K562 (cell line): ENCODE results near the gene MKNK2. TPM values are rescaled to one million over a fixed set of nuclear protein-coding genes. Genes with fewer than 3 reads are reported as not detected.

Experiments
- ATAC-seq: fragments of 200-7000 bp; cut with Tn5 transposase; 3 replicates; pipeline ENCODE4 v1.9.1; 2020; ENCODE audit warnings: moderate library complexity
- BruUV-seq: library from RNA; stranded (reverse); fragments of 400-500 nt; replicated peaks from 2 replicates; lab custom pipeline; 2021; lab: Mats Ljungman, UMichigan
- CTCF ChIA-PET: fragments of 300-600 bp; formaldehyde crosslinking; extraction: SDS; loops from one replicate; lab custom pipeline; 2021; ENCODE audit warnings: low intra/inter-chr PET ratio; lab: Yijun Ruan, JAX
- POLR2A ChIA-PET: fragments of 300-600, 350-650 bp; sonication (Branson Sonifier 250); formaldehyde crosslinking; extraction: SDS; loops from one replicate; lab custom pipeline; 2021; ENCODE audit warnings: antibody characterized with exemption, inconsistent platforms; lab: Yijun Ruan, JAX
- DNase-seq, 4 experiments: peaks; one replicate each; pipeline versions ENCODE4 v3.0.0 to v3.0.0-alpha.2; 2011 to 2018; ENCODE audit warnings: low spot score in 3 of 4, mixed read lengths in 3 of 4; ENCODE audit errors: extremely low read depth in 1 of 4
- FAIRE-seq: peaks from 2 replicates; lab custom pipeline; 2011; peaks lifted over from hg19 to GRCh38; lab: Jason Lieb, UNC
- H2AFZ ChIP-seq: 2 replicates; pipeline ENCODE4 v1.6.0; 2011; ENCODE audit warnings: low read depth, low read length, control low read depth, inconsistent platforms
- H3K27ac ChIP-seq: fragments of 200-600 bp; 3 replicates; pipeline ENCODE4 v1.8.0; 2011; ENCODE audit warnings: low read depth, mild to moderate bottlenecking, control low read depth, inconsistent platforms, low read length, moderate library complexity, mixed read lengths; ENCODE audit errors: extremely low read depth
- H3K27me3 ChIP-seq, 2 experiments: fragments of 300-600 bp in 1 of 2; 2 replicates in 1 of 2; 3 replicates in 1 of 2; pipeline versions ENCODE4 v1.6.0 to v1.8.0; 2011; ENCODE audit warnings: inconsistent platforms in 2 of 2, low read length in 2 of 2, mild to moderate bottlenecking in 1 of 2, mixed read lengths in 1 of 2, moderate library complexity in 1 of 2; ENCODE audit not compliant: control insufficient read depth in 2 of 2, insufficient read depth in 2 of 2
- H3K36me3 ChIP-seq: fragments of 300-600 bp; 3 replicates; pipeline ENCODE4 v1.8.0; 2011; ENCODE audit warnings: mild to moderate bottlenecking, low read length, inconsistent platforms; ENCODE audit not compliant: control insufficient read depth, insufficient read depth
- H3K4me1 ChIP-seq, 2 experiments: fragments of 200-600 bp in 1 of 2; replicated peaks in 1 of 2; 2 replicates in 1 of 2; 3 replicates in 1 of 2; pipeline versions ENCODE4 v1.5.1 to v1.8.0; 2011; ENCODE audit warnings: inconsistent platforms in 2 of 2, low read length in 2 of 2, mild to moderate bottlenecking in 1 of 2, mixed read lengths in 1 of 2, moderate library complexity in 1 of 2; ENCODE audit not compliant: control insufficient read depth in 2 of 2, insufficient read depth in 2 of 2
- H3K4me2 ChIP-seq: 2 replicates; pipeline ENCODE4 v1.6.1; 2011; ENCODE audit warnings: low read length, control low read depth, inconsistent platforms, mixed read lengths; ENCODE audit not compliant: insufficient read depth
- H3K4me3 ChIP-seq: fragments of 200-600 bp; sonication (generic), shearing (Covaris generic); 2 replicates; pipeline ENCODE4 v1.5.1; 2016; ENCODE audit warnings: control low read depth, inconsistent platforms
- H3K79me2 ChIP-seq: fragments of 200-600 bp; 3 replicates; pipeline ENCODE4 v1.8.0; 2011; ENCODE audit warnings: low read length, inconsistent platforms; ENCODE audit not compliant: control insufficient read depth, insufficient read depth
- H3K9ac ChIP-seq, 2 experiments: 2 replicates each; pipeline versions ENCODE4 v1.6.0 to v1.6.1; 2011; ENCODE audit warnings: low read depth in 2 of 2, low read length in 2 of 2, control low read depth in 1 of 2, inconsistent platforms in 1 of 2, mild to moderate bottlenecking in 1 of 2, mixed read lengths in 1 of 2; ENCODE audit not compliant: insufficient read depth in 1 of 2
- H3K9me1 ChIP-seq: one replicate; pipeline ENCODE4 v1.6.0; 2011; ENCODE audit warnings: inconsistent platforms, mild to moderate bottlenecking, low read length, moderate library complexity; ENCODE audit not compliant: control insufficient read depth, insufficient read depth
- H3K9me3 ChIP-seq: replicated peaks from 2 replicates; pipeline ENCODE4 v1.5.1; 2011; ENCODE audit warnings: low read depth, low read length, inconsistent platforms; ENCODE audit not compliant: control insufficient read depth, insufficient read depth
- H4K20me1 ChIP-seq: replicated peaks from 2 replicates; pipeline ENCODE4 v1.6.1; 2011; ENCODE audit warnings: low read length, inconsistent platforms, mixed read lengths; ENCODE audit not compliant: control insufficient read depth, insufficient read depth
- ADNP ChIP-seq: fragments of 200-800 bp; sonication (Bioruptor generic); IDR thresholded peaks from 2 replicates; pipeline ENCODE4 v1.6.1; 2016; ENCODE audit warnings: missing genetic modification characterization, missing compliant biosample characterization
- ARID1B ChIP-seq: fragments of 450-650 bp; IDR thresholded peaks from 2 replicates; pipeline ENCODE4 v1.6.1; 2016; ENCODE audit warnings: antibody characterized with exemption, mild to moderate bottlenecking, inconsistent platforms
- NFATC3 ChIP-seq: fragments of 450-650 bp; IDR thresholded peaks from 2 replicates; pipeline ENCODE4 v1.6.1; 2017; ENCODE audit warnings: mild to moderate bottlenecking
- POLR2G ChIP-seq: fragments of 200-400 bp; formaldehyde crosslinking; IDR thresholded peaks from 2 replicates; pipeline ENCODE4 v1.6.1; 2017; ENCODE audit warnings: low read depth, mild to moderate bottlenecking, antibody characterized with exemption, low read length, moderate library complexity
- RBM22 ChIP-seq: fragments of 200-400 bp; formaldehyde crosslinking; IDR thresholded peaks from 2 replicates; pipeline ENCODE4 v1.6.1; 2018; ENCODE audit warnings: low read length, low read depth; ENCODE audit not compliant: poor library complexity, severe bottlenecking
- SAFB2 ChIP-seq: fragments of 200-400 bp; formaldehyde crosslinking; IDR thresholded peaks from 2 replicates; pipeline ENCODE4 v1.6.1; 2018; ENCODE audit warnings: borderline replicate concordance, low read length, low read depth, moderate library complexity; ENCODE audit not compliant: severe bottlenecking
- ZKSCAN1 ChIP-seq: fragments of 150-350 bp; IDR thresholded peaks from 2 replicates; pipeline ENCODE4 v1.6.1; 2016; ENCODE audit warnings: low read depth, low read length
- ZNF24 ChIP-seq: fragments of 450-650 bp; IDR thresholded peaks from 2 replicates; pipeline ENCODE4 v1.6.1; 2016
- ZNF384 ChIP-seq: IDR thresholded peaks from 2 replicates; pipeline ENCODE4 v1.6.1; 2012; ENCODE audit warnings: low read depth, low read length, improper control_type of control experiment
- ZNF445 ChIP-seq: fragments of 250-450 bp; sonication (Bioruptor Pico); IDR thresholded peaks from 2 replicates; pipeline ENCODE4 v1.4.0; 2020; ENCODE audit warnings: low read depth, mild to moderate bottlenecking, moderate library complexity
- whole genome bisulfite sequencing: fragments of 100-300 bp; shearing (Covaris generic); methylation state at CpG from one replicate; pipeline ENCODE4 v1.1.6; 2016; ENCODE audit warnings: low coverage, mixed read lengths; ENCODE audit not compliant: insufficient coverage; ENCODE audit errors: missing lambda C conversion rate; 5-methylcytosine and 5-hydroxymethylcytosine counted together
- in situ Hi-C: fragments of 300-500 bp; cut with MboI; formaldehyde crosslinking; loops from 4 replicates; pipeline ENCODE4 v1.15.0; 2018; ENCODE audit warnings: inconsistent platforms, mixed read lengths
- intact Hi-C: fragments of 100-400 bp; cut with micrococcal nuclease; formaldehyde crosslinking; loops from 2 replicates; pipeline ENCODE4 v1.14.2; 2022
- polyA plus RNA-seq, 8 experiments: library from polyadenylated mRNA; depleted of rRNA in 4 of 8; stranded (reverse) in 5 of 8; unstranded in 3 of 8; fragments of >200 nt; fragmentation: Nextera tagmentation in 2 of 8; fragmentation: Illumina TruSeq in 1 of 8; extraction: Ambion mirVana in 2 of 8; extraction: Trizol in 1 of 8; gene quantifications; 2 replicates each; pipeline versions ENCODE4 v1.2.1 to v1.2.3, GENCODE V29; 2011 to 2014; ENCODE audit warnings: inconsistent platforms in 1 of 8, missing spikeins in 1 of 8
- total RNA-seq, 7 experiments: library from RNA; depleted of rRNA in 6 of 7; stranded (reverse); fragments of >200 nt in 6 of 7; fragmentation: Illumina TruSeq in 2 of 7; extraction: Trizol in 2 of 7; gene quantifications; 2 replicates each; pipeline versions ENCODE4 v1.2.1 to v1.2.3, GENCODE V29; 2011 to 2021; ENCODE audit warnings: low replicate concordance in 1 of 7
- TF ChIP-seq, protein P1 (sequence below): fragments of 250-450 bp; sonication (Bioruptor Pico); IDR thresholded peaks from 2 replicates; pipeline ENCODE4 v1.5.0; 2021; ENCODE audit warnings: mild to moderate bottlenecking, borderline replicate concordance

Gene MKNK2
- total and polyA plus RNA-seq, 9 of the 15 experiments (the other 6 are each of a cell fraction or from before 2014, with no cell fraction given): 5.1 to 191 (median 51.9) TPM

DNA sequence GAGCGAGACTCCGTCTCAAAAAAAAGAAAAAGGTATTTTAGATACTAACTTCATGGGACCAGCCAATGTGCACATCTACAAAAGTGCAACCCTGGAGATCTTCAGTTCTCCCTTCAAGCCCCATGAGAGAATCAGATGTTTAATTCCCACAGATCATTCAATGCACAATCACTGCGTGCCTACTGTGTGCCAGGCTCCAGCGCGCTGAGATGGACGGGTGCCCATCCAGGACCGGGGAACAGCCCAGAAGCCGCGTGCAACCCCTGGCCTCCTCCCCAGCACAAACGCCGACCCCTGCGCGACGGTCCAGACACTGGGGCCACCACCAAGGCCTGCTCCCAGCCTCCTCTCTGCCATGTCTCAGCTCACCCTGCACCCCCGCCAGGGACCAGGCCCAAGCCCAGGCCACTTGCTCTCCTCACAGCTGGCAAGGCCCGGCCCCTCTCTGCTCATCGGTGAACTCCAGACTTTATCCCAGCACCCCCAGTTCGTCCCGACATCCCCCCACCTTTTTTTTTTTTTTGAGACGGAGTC, 40.8 kb downstream of the MKNK2 start:
- H3K9me3 ChIP-seq: no peaks in the 10 kb centered on the region
- TF ChIP-seq, protein P1, sequence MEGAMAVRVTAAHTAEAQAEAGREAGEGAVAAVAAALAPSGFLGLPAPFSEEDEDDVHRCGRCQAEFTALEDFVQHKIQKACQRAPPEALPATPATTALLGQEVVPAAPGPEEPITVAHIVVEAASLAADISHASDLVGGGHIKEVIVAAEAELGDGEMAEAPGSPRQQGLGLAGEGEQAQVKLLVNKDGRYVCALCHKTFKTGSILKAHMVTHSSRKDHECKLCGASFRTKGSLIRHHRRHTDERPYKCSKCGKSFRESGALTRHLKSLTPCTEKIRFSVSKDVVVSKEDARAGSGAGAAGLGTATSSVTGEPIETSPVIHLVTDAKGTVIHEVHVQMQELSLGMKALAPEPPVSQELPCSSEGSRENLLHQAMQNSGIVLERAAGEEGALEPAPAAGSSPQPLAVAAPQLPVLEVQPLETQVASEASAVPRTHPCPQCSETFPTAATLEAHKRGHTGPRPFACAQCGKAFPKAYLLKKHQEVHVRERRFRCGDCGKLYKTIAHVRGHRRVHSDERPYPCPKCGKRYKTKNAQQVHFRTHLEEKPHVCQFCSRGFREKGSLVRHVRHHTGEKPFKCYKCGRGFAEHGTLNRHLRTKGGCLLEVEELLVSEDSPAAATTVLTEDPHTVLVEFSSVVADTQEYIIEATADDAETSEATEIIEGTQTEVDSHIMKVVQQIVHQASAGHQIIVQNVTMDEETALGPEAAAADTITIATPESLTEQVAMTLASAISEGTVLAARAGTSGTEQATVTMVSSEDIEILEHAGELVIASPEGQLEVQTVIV (CRISPR knock-in tag): no peak
- TF ChIP-seq ZNF384: no peak
- TF ChIP-seq ZKSCAN1: peak; percentile 69; the same call in 1 of the 2 replicates
- TF ChIP-seq NFATC3: no peak
- TF ChIP-seq ZNF24: no peak
- no peak for TF ChIP-seq ARID1B
- TF ChIP-seq RBM22: no peak
- TF ChIP-seq ADNP (tag): no peak
- TF ChIP-seq ZNF445 (CRISPR knock-in tag): no peak
- peak; percentile 48; the same call in 1 of the 2 replicates for TF ChIP-seq POLR2G
- no peak for TF ChIP-seq SAFB2
- no peak overlapping the region for H3K27ac ChIP-seq
- WGBS: 95% methylated on average over 17 of the region's 20 CpGs
- no peak for ATAC-seq
- peaks cover 7% of the 10 kb centered on the region for H3K79me2 ChIP-seq
- H3K4me1 ChIP-seq: peaks cover 0 to 38% of the 10 kb centered on the region in 2 experiments; a peak in 2 of 5 replicates
- CTCF ChIA-PET: no interaction called here
- H3K9ac ChIP-seq: no peak overlapping the region
- no peak overlapping the region for H3K4me3 ChIP-seq
- in situ Hi-C loops (no loop called here), intact Hi-C loops (no loop called here)
- no peaks in the 10 kb centered on the region for H3K9me1 ChIP-seq
- no peaks in the 10 kb centered on the region for H3K36me3 ChIP-seq
- DNase-seq: no peak
- no peak for FAIRE-seq
- POLR2A ChIA-PET: interaction anchor here (0.8 kb wide), 2 partner anchors 9 to 19 kb away, joined by 3 read pairs; no protein-coding TSS in a partner anchor
- H3K4me2 ChIP-seq: no peak overlapping the region
- H3K27me3 ChIP-seq: no peaks in the 10 kb centered on the region
- no peak overlapping the region for H2AFZ ChIP-seq
- no peaks in the 10 kb centered on the region for H4K20me1 ChIP-seq
- BruUV-seq: no TSS peak
